GM12878 (cell line): Measurements from ENCODE around the gene MCC. TPM values are rescaled to one million over a fixed set of nuclear protein-coding genes. Genes with fewer than 3 reads are reported as not detected.
A peak's percentile ranks its signal among the peaks of the same experiment; 100 is the strongest.

ENCODE experiments used
- ATAC-seq: fragments of 200-7000 bp; cut with Tn5 transposase; 3 replicates; pipeline ENCODE4 v1.9.1; 2020; ENCODE audit warnings: mild to moderate bottlenecking, moderate library complexity
- BruUV-seq: library from RNA; stranded (reverse); fragments of 400-500 nt; replicated peaks from 2 replicates; lab custom pipeline; 2021; lab: Mats Ljungman, UMichigan
- CTCF ChIA-PET: fragments of 300-600 bp; sonication (Branson Sonifier 250); formaldehyde crosslinking; extraction: SDS; loops from one replicate; lab custom pipeline; 2021; ENCODE audit warnings: inconsistent platforms; lab: Yijun Ruan, JAX
- POLR2A ChIA-PET: fragments of 350-600 bp; formaldehyde crosslinking; extraction: SDS; loops from one replicate; lab custom pipeline; 2021; ENCODE audit warnings: inconsistent platforms; lab: Charles Lee
- RAD21 ChIA-PET: fragments of 300-600 bp; sonication (Branson Sonifier 250); formaldehyde crosslinking; loops from one replicate; lab custom pipeline; 2023; ENCODE audit warnings: antibody characterized with exemption; ENCODE audit not compliant: unreplicated experiment; lab: Charles Lee
- SMC1A ChIA-PET: fragments of 300-600 bp; sonication (Branson Sonifier 250); formaldehyde crosslinking; loops from one replicate; lab custom pipeline; 2023; ENCODE audit not compliant: unreplicated experiment, uncharacterized antibody; lab: Charles Lee
- DNase-seq: peaks from one replicate; pipeline ENCODE4 v3.0.0-alpha.2; 2011; ENCODE audit warnings: low read depth, low spot score
- FAIRE-seq: peaks from 3 replicates; lab custom pipeline; 2011; peaks lifted over from hg19 to GRCh38; lab: Jason Lieb, UNC
- H2AFZ ChIP-seq: 2 replicates; pipeline ENCODE4 v1.6.0; 2011; ENCODE audit warnings: low read depth, low read length, control low read depth; ENCODE audit not compliant: control insufficient read depth
- H3K27ac ChIP-seq: 2 replicates; pipeline ENCODE4 v1.5.1; 2011; ENCODE audit warnings: control low read depth; ENCODE audit not compliant: control insufficient read depth, insufficient read depth
- H3K27me3 ChIP-seq, 2 experiments: replicated peaks in 1 of 2; 2 replicates each; pipeline versions ENCODE4 v1.6.0 to v1.6.1; 2011; ENCODE audit warnings: low read length in 1 of 2; ENCODE audit not compliant: control insufficient read depth in 2 of 2, insufficient read depth in 2 of 2
- H3K36me3 ChIP-seq, 2 experiments: 2 replicates each; pipeline ENCODE4 v1.5.1; 2011; ENCODE audit warnings: low read length in 1 of 2; ENCODE audit not compliant: control insufficient read depth in 2 of 2, insufficient read depth in 2 of 2
- H3K4me1 ChIP-seq: 2 replicates; pipeline ENCODE4 v1.6.1; 2011; ENCODE audit warnings: mild to moderate bottlenecking, low read length, moderate library complexity, mixed read lengths; ENCODE audit not compliant: control insufficient read depth, insufficient read depth
- H3K4me2 ChIP-seq: 2 replicates; pipeline ENCODE4 v1.6.0; 2011; ENCODE audit warnings: control low read depth; ENCODE audit not compliant: control insufficient read depth, insufficient read depth
- H3K4me3 ChIP-seq: fragments of 200-600 bp; sonication (generic); 2 replicates; pipeline ENCODE4 v1.5.1; 2016
- H3K79me2 ChIP-seq: 2 replicates; pipeline ENCODE4 v1.6.0; 2011; ENCODE audit warnings: low read length; ENCODE audit not compliant: control insufficient read depth, insufficient read depth
- H3K9ac ChIP-seq: 2 replicates; pipeline ENCODE4 v1.8.0; 2011; ENCODE audit warnings: low read length, control low read depth, mixed read lengths; ENCODE audit not compliant: control insufficient read depth, insufficient read depth
- H3K9me3 ChIP-seq: replicated peaks from 3 replicates; pipeline ENCODE4 v1.5.1; 2011; ENCODE audit warnings: mild to moderate bottlenecking, low read length; ENCODE audit not compliant: control insufficient read depth, insufficient read depth
- H4K20me1 ChIP-seq: 2 replicates; pipeline ENCODE4 v1.6.0; 2011; ENCODE audit not compliant: control insufficient read depth, insufficient read depth
- ASH2L ChIP-seq: fragments of 300-600, 200-600 bp; sonication (generic); IDR thresholded peaks from 2 replicates; pipeline ENCODE4 v1.6.1; 2017; ENCODE audit warnings: low read depth, mild to moderate bottlenecking, borderline replicate concordance
- BACH1 ChIP-seq: fragments of 450-650 bp; IDR thresholded peaks from 2 replicates; pipeline ENCODE4 v1.6.1; 2017; ENCODE audit warnings: mild to moderate bottlenecking, borderline replicate concordance
- DPF2 ChIP-seq: fragments of 450-650 bp; IDR thresholded peaks from 2 replicates; pipeline ENCODE4 v1.6.1; 2017; ENCODE audit warnings: mild to moderate bottlenecking
- E4F1 ChIP-seq: fragments of 450-650 bp; IDR thresholded peaks from 2 replicates; pipeline ENCODE4 v1.6.1; 2018; ENCODE audit warnings: borderline replicate concordance, mild to moderate bottlenecking; ENCODE audit not compliant: partially characterized antibody
- MEF2B ChIP-seq: fragments of 450-650 bp; IDR thresholded peaks from 2 replicates; pipeline ENCODE4 v1.6.1; 2018; ENCODE audit warnings: mild to moderate bottlenecking, moderate library complexity; ENCODE audit not compliant: partially characterized antibody, poor library complexity, severe bottlenecking
- PRDM15 ChIP-seq: fragments of 450-650 bp; formaldehyde crosslinking; IDR thresholded peaks from 2 replicates; pipeline ENCODE4 v1.4.0; 2020; ENCODE audit warnings: mild to moderate bottlenecking, moderate library complexity
- RB1 ChIP-seq: fragments of 450-650 bp; formaldehyde crosslinking; IDR thresholded peaks from 2 replicates; pipeline ENCODE4 v1.6.1; 2017; ENCODE audit warnings: mild to moderate bottlenecking, borderline replicate concordance
- SREBF1 ChIP-seq: IDR thresholded peaks from 2 replicates; pipeline ENCODE4 v1.6.1; 2012; ENCODE audit warnings: mild to moderate bottlenecking, low read length
- TCF3 ChIP-seq: IDR thresholded peaks from 2 replicates; pipeline ENCODE4 v1.6.1; 2012; ENCODE audit warnings: low read depth, mild to moderate bottlenecking, low read length, borderline replicate concordance; ENCODE audit not compliant: insufficient read depth
- WRNIP1 ChIP-seq: IDR thresholded peaks from 2 replicates; pipeline ENCODE4 v1.6.1; 2011; ENCODE audit warnings: low read depth, low read length, improper control_type of control experiment, borderline replicate concordance
- ZBTB33 ChIP-seq: fragments of 450-650 bp; IDR thresholded peaks from 2 replicates; pipeline ENCODE4 v1.6.1; 2017; ENCODE audit warnings: mild to moderate bottlenecking
- ZSCAN29 ChIP-seq: fragments of 450-650 bp; IDR thresholded peaks from 2 replicates; pipeline ENCODE4 v1.6.1; 2017; ENCODE audit warnings: mild to moderate bottlenecking, moderate library complexity
- WGBS: methylation state at CpG from one replicate; pipeline ENCODE4 v1.1.6; 2016; ENCODE audit warnings: low lambda C conversion rate; ENCODE audit not compliant: insufficient replicate concordance, insufficient coverage; ENCODE audit errors: missing lambda C conversion rate; 5-methylcytosine and 5-hydroxymethylcytosine counted together
- in situ Hi-C: fragments of 300-500 bp; cut with MboI; formaldehyde crosslinking; loops from 9 replicates; pipeline ENCODE4 v1.14.3; 2018; ENCODE audit warnings: mixed read lengths
- intact Hi-C: fragments of 100-400 bp; cut with micrococcal nuclease; formaldehyde crosslinking; loops from one replicate; pipeline ENCODE4 v1.14.2; 2022; ENCODE audit not compliant: unreplicated experiment
- polyA plus RNA-seq, 11 experiments: library from polyadenylated mRNA; depleted of rRNA in 4 of 11; unstranded in 6 of 11; stranded (reverse) in 5 of 11; fragments of >200 nt; fragmentation: Nextera tagmentation in 4 of 11; fragmentation: Illumina TruSeq in 1 of 11; extraction: Ambion mirVana in 4 of 11; extraction: Trizol in 1 of 11; gene quantifications; 1 replicate in 1 of 11; 2 replicates in 10 of 11; pipeline versions ENCODE4 v1.2.1 to v1.2.3, GENCODE V29; 2011 to 2016; ENCODE audit warnings: inconsistent platforms in 2 of 11, missing spikeins in 2 of 11, low read depth in 1 of 11
- total RNA-seq, 4 experiments: library from RNA; depleted of rRNA in 3 of 4; stranded (reverse); fragments of >200 nt in 3 of 4; fragmentation: Illumina TruSeq in 1 of 4; extraction: Trizol in 1 of 4; gene quantifications; 2 replicates each; pipeline versions ENCODE4 v1.2.1 to v1.2.3, GENCODE V29; 2013 to 2021

The MCC gene
- total and polyA plus RNA-seq, 10 of the 15 experiments (the other 5 are each of a cell fraction or from before 2014, with no cell fraction given): 0.03 to 0.86 (median 0.16) TPM

- ChIA-PET POLR2A (interaction anchor here (1.0 to 1.5 kb wide), 13 partner anchors 9 to 1730 kb away, joined by 3 to 20 read pairs (median 4); partner anchors contain the start of gene REEP5), SMC1A (interaction anchor here (0.6 to 3.9 kb wide), 17 partner anchors 8 to 1359 kb away, joined by 3 to 33 read pairs (median 3); partner anchors contain the start of gene REEP5), RAD21 (interaction anchor here (0.5 to 1.8 kb wide), 15 partner anchors 9 to 546 kb away, joined by 3 to 12 read pairs (median 5); partner anchors contain the start of genes REEP5 and SRP19), CTCF (interaction anchor here (0.5 to 2.9 kb wide), 10 partner anchors 9 to 636 kb away, joined by 3 to 11 read pairs (median 4); partner anchors contain the start of genes REEP5 and SRP19)
- Histone ChIP-seq H3K36me3 (no peaks in the 10 kb centered on the region), H3K79me2 (peaks cover 44% of the 10 kb centered on the region), H4K20me1 (no peaks in the 10 kb centered on the region), H2AFZ (peak overlapping the region; percentile 86), H3K27ac (peak overlapping the region; percentile 88), H3K9me3 (no peaks in the 10 kb centered on the region; the same call in 2 of the 3 replicates), H3K27me3 (no peaks in the 10 kb centered on the region), H3K4me3 (peak overlapping the region; percentile 70), H3K9ac (peak overlapping the region; percentile 84), H3K4me2 (peak overlapping the region; percentile 86), H3K4me1 (peaks cover 7% of the 10 kb centered on the region)
- intact Hi-C loops (loop anchor here (2.0 to 5.0 kb wide), 3 partner anchors 53 to 541 kb away; partner anchors contain the start of gene REEP5), in situ Hi-C loops (loop anchor here (25.0 kb wide), 1 partner anchor 1436 kb away; no protein-coding TSS in a partner anchor)
- no peak for DNase-seq
- no peak for FAIRE-seq
- BruUV-seq: TSS peak; percentile 95
- peak; percentile 25 for ATAC-seq
- WGBS: 16% methylated on average over 11 of the region's 11 CpGs
- 0 out of 2 replicates have a peak, but pooled peaks have one; percentile 4 for TF ChIP-seq WRNIP1
- TF ChIP-seq RB1: no peak
- no peak for TF ChIP-seq TCF3
- no peak for TF ChIP-seq DPF2
- no peak for TF ChIP-seq E4F1
- no peak for TF ChIP-seq PRDM15 (CRISPR knock-in tag)
- no peak for TF ChIP-seq SREBF1
- TF ChIP-seq ASH2L: no peak
- 0 out of 2 replicates have a peak, but pooled peaks have one; percentile 15 for TF ChIP-seq BACH1
- peak; percentile 11 for TF ChIP-seq MEF2B
- TF ChIP-seq ZBTB33: no peak
- TF ChIP-seq ZSCAN29: no peak
Measured at GRCh38 chr5:112975721-112976431, 512.4 kb downstream of the MCC start.
